Right atrium auricular region (tissue), 2 donors: Measurements from ENCODE around the gene CAMTA1. TPM values are rescaled to one million over a fixed set of nuclear protein-coding genes. Genes with fewer than 3 reads are reported as not detected.
A peak's percentile ranks its signal among the peaks of the same experiment; 100 is the strongest.

ENCODE experiments used
- DNase-seq: peaks from one replicate; pipeline ENCODE4 v3.0.0-alpha.2; 2019; ENCODE audit warnings: low spot score
- H3K27ac ChIP-seq, 2 donors: fragments of 200-600 bp; sonication (generic); 1 replicate in 1 of 2; 2 replicates in 1 of 2; pipeline ENCODE4 v1.5.1; 2016 to 2019
- H3K27me3 ChIP-seq, 2 donors: fragments of 200-600 bp; sonication (generic); one replicate each; pipeline versions ENCODE4 v1.5.1 to v1.6.0; 2017 to 2019
- H3K36me3 ChIP-seq: fragments of 200-600 bp; sonication (generic); one replicate; pipeline ENCODE4 v1.5.1; 2016
- H3K4me1 ChIP-seq, 2 donors: fragments of 200-600 bp; sonication (generic); one replicate each; pipeline versions ENCODE4 v1.5.1 to v1.6.0; 2017 to 2019
- H3K4me3 ChIP-seq, 2 donors: fragments of 200-600 bp; sonication (generic); 1 replicate in 1 of 2; 2 replicates in 1 of 2; pipeline ENCODE4 v1.5.1; 2017 to 2019; ENCODE audit warnings: mild to moderate bottlenecking in 1 of 2, moderate library complexity in 1 of 2
- H3K9me3 ChIP-seq, 2 donors: fragments of 200-600 bp; sonication (generic); one replicate each; pipeline ENCODE4 v1.5.1; 2019
- total RNA-seq, 2 donors: library from RNA; depleted of rRNA; stranded (reverse); fragments of >200 nt; gene quantifications; one replicate each; pipeline ENCODE4 v1.1.0, GENCODE V29; 2016
- TF ChIP-seq, protein P1 (sequence below), 2 donors: fragments of 200-600 bp; sonication (generic); IDR thresholded peaks; one replicate each; pipeline ENCODE4 v1.5.1; 2019; ENCODE audit warnings: antibody characterized with exemption in 2 of 2

Gene CAMTA1
- total RNA-seq, 2 donors from 2014 or later, result 132 to 190 TPM

GRCh38 chr1:7320661-7321060 lies 535.4 kb downstream of the CAMTA1 start:
- no peaks in the 10 kb centered on the region for H3K4me1 ChIP-seq
- H3K9me3 ChIP-seq, result no peaks in the 10 kb centered on the region
- H3K36me3 ChIP-seq, result no peaks in the 10 kb centered on the region
- TF ChIP-seq, protein P1, sequence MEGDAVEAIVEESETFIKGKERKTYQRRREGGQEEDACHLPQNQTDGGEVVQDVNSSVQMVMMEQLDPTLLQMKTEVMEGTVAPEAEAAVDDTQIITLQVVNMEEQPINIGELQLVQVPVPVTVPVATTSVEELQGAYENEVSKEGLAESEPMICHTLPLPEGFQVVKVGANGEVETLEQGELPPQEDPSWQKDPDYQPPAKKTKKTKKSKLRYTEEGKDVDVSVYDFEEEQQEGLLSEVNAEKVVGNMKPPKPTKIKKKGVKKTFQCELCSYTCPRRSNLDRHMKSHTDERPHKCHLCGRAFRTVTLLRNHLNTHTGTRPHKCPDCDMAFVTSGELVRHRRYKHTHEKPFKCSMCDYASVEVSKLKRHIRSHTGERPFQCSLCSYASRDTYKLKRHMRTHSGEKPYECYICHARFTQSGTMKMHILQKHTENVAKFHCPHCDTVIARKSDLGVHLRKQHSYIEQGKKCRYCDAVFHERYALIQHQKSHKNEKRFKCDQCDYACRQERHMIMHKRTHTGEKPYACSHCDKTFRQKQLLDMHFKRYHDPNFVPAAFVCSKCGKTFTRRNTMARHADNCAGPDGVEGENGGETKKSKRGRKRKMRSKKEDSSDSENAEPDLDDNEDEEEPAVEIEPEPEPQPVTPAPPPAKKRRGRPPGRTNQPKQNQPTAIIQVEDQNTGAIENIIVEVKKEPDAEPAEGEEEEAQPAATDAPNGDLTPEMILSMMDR (IDR thresholded peaks at IDR 0.05), result no peak
- no peak overlapping the region for H3K27ac ChIP-seq
- DNase-seq, result no peak
- H3K4me3 ChIP-seq, result no peak overlapping the region
- no peaks in the 10 kb centered on the region for H3K27me3 ChIP-seq

GRCh38 chr1:7322283-7322785 lies 537.1 kb downstream of the CAMTA1 start:
- no peaks in the 10 kb centered on the region for H3K4me1 ChIP-seq
- no peaks in the 10 kb centered on the region for H3K27me3 ChIP-seq
- TF ChIP-seq, protein P1 (IDR thresholded peaks at IDR 0.05), result no peak
- no peaks in the 10 kb centered on the region for H3K9me3 ChIP-seq
- no peak overlapping the region for H3K27ac ChIP-seq
- no peak overlapping the region for H3K4me3 ChIP-seq
- DNase-seq, result peak; percentile 26
- no peaks in the 10 kb centered on the region for H3K36me3 ChIP-seq

GRCh38 chr1:7322912-7323311 lies 537.7 kb downstream of the CAMTA1 start:
- Histone ChIP-seq H3K9me3 (no peaks in the 10 kb centered on the region), H3K36me3 (no peaks in the 10 kb centered on the region)
- TF ChIP-seq, protein P1 (IDR thresholded peaks at IDR 0.05), result no peak

GRCh38 chr1:7325254-7325653 lies 540.0 kb downstream of the CAMTA1 start:
- Histone ChIP-seq H3K27ac (no peak overlapping the region), H3K27me3 (no peaks in the 10 kb centered on the region), H3K36me3 (no peaks in the 10 kb centered on the region), H3K4me3 (no peak overlapping the region), H3K9me3 (no peaks in the 10 kb centered on the region), H3K4me1 (no peaks in the 10 kb centered on the region)
- TF ChIP-seq, protein P1 (IDR thresholded peaks at IDR 0.05), result no peak
- DNase-seq, result peak; percentile 53

More at GRCh38 chr1:7322912-7323311, 537.7 kb downstream of the CAMTA1 start:
- no peaks in the 10 kb centered on the region for H3K27me3 ChIP-seq
- H3K4me3 ChIP-seq, result no peak overlapping the region
- no peaks in the 10 kb centered on the region for H3K4me1 ChIP-seq
- H3K27ac ChIP-seq, result no peak overlapping the region
- DNase-seq, result no peak

GRCh38 chr1:7326366-7326765 lies 541.1 kb downstream of the CAMTA1 start:
- no peak overlapping the region for H3K27ac ChIP-seq
- H3K27me3 ChIP-seq, result no peaks in the 10 kb centered on the region
- no peak for DNase-seq
- TF ChIP-seq, protein P1 (IDR thresholded peaks at IDR 0.05), result no peak
- H3K4me3 ChIP-seq, result no peak overlapping the region
- H3K9me3 ChIP-seq, result no peaks in the 10 kb centered on the region
- no peaks in the 10 kb centered on the region for H3K36me3 ChIP-seq
- no peaks in the 10 kb centered on the region for H3K4me1 ChIP-seq

DNA sequence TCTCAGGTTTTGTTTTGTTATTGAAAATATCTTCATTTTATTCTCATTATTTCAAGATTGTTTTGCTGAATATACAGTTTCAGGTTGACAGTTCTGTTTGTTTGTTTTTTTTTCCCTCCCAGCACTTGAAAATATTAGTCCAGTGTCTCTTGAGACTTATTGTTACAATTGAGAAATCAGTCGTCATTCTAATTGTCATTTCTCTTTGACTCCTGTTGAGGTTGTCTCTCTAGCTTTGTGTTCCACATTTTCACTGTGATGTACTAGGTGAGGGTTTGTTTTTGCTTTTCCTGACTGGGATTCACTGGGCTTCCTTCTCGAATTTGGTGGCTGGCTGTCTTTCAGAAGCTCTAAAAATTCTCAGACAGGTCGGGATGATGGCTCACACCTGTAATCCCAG lies 542.6 kb downstream of the CAMTA1 start:
- Histone ChIP-seq H3K4me1 (no peaks in the 10 kb centered on the region), H3K27ac (no peak overlapping the region), H3K36me3 (no peaks in the 10 kb centered on the region), H3K9me3 (no peaks in the 10 kb centered on the region), H3K27me3 (no peaks in the 10 kb centered on the region), H3K4me3 (no peak overlapping the region)
- DNase-seq, result no peak
- TF ChIP-seq, protein P1 (IDR thresholded peaks at IDR 0.05), result no peak
